ENCODE results near the gene VGLL4.

VGLL4 gene

DNA sequence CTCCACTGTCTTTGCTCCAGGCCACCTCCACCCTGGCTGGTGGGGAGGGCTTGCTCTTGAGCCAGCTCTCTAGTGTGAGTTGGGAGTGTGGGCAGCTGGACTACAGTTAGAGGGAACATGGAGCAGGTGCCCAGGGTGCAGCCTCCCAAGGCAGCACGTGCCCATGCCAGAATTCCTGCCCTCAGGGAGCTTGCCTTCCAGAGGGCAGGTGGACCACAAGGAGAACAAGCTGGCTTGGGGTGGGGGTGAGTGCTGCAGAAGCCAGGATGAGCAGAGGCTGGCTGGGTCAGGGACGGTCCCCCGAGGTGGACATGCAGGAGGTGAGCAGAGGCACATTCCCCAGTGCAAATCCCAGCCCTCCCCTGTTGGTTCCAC is 89.5 kb downstream of the VGLL4 start:
- Histone ChIP-seq H3K36me3 (ENCODE audit: low read length) (peaks cover 5% of the 10 kb centered on the region; the same call in 1 of the 2 replicates), H3K27me3 (ENCODE audit: low read length) (no peaks in the 10 kb centered on the region), H3K9me2 (replicated peaks; ENCODE audit: insufficient read depth, low read length) (no peaks in the 10 kb centered on the region), H3K4me3 (ENCODE audit: insufficient read depth, low read length, poor library complexity, severe bottlenecking) (no peak overlapping the region), H3F3A (ENCODE audit: insufficient read depth) (peaks cover 6% of the 10 kb centered on the region; the same call in 1 of the 2 replicates), H3K4me2 (ENCODE audit: low read depth, low read length, poor library complexity, severe bottlenecking) (no peak overlapping the region), H3K9me3 (ENCODE audit: insufficient read depth, low read length) (no peaks in the 10 kb centered on the region), H3K79me2 (ENCODE audit: insufficient read depth, low read length) (no peaks in the 10 kb centered on the region), H3K9ac (ENCODE audit: low read length) (no peak overlapping the region), H4K20me1 (ENCODE audit: low read depth, low read length) (no peaks in the 10 kb centered on the region), H2AFZ (ENCODE audit: low read depth, low read length, severe bottlenecking) (no peak overlapping the region), H3K27ac (ENCODE audit: low read depth, low read length) (no peak overlapping the region)
- no peak for TF ChIP-seq EZH2phosphoT487 (conservative IDR thresholded peaks at IDR 0.05; ENCODE audit: low read length)
- TF ChIP-seq CTCF (IDR thresholded peaks at IDR 0.05; ENCODE audit: insufficient read depth, low read length, poor library complexity, severe bottlenecking) = no peak

DNA sequence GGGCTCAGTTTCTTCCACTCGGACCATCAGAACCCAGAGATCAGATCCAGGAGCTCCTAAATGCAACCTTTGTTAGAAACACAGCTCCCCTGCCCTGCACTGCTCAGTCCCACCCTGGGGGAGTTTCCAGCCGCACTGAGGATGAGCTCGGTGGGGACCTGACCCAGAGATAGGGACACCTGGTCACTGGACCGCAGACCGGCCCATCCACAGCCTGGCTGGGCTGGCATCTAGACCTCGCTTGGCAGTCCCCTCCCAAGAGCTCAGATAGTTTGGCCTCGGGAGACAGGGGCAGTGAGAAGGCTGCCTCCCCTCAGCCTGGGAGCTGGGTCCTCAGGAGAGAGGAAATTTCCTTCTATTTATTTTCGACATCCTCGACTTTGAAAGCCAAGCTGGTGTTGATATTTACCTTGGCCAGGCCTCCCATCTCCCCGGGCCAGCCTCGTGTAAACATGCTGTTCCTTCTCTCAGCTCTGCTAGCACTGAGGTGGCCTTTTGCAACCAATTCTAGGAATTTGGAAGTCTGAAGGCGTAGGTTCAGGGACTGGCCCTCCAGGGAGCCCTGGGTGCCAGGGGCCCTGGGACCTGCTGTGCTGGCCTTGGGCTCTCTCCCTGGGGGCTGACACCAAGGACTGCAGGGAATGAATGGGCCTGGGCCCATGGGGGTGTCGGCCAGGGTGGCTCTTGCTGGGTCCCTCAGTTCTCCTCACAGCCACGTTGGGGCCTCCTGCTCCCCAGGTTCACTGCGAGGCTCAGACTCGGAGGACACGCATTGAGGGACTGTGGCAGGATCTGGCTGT is 90.1 kb downstream of the VGLL4 start:
- no peaks in the 10 kb centered on the region for H3K9me2 ChIP-seq (replicated peaks; ENCODE audit: insufficient read depth, low read length)
- no peaks in the 10 kb centered on the region for H3K9me3 ChIP-seq (ENCODE audit: insufficient read depth, low read length)
- no peak overlapping the region for H3K9ac ChIP-seq (ENCODE audit: low read length)
- peaks cover 5% of the 10 kb centered on the region; the same call in 1 of the 2 replicates for H3K36me3 ChIP-seq (ENCODE audit: low read length)
- no peaks in the 10 kb centered on the region for H3K79me2 ChIP-seq (ENCODE audit: insufficient read depth, low read length)
- no peaks in the 10 kb centered on the region for H4K20me1 ChIP-seq (ENCODE audit: low read depth, low read length)
- TF ChIP-seq CTCF (IDR thresholded peaks at IDR 0.05; ENCODE audit: insufficient read depth, low read length, poor library complexity, severe bottlenecking) (no peak), EZH2phosphoT487 (conservative IDR thresholded peaks at IDR 0.05; ENCODE audit: low read length) (no peak)
- H3K27me3 ChIP-seq (ENCODE audit: low read length) = no peaks in the 10 kb centered on the region
- no peak overlapping the region for H3K4me2 ChIP-seq (ENCODE audit: low read depth, low read length, poor library complexity, severe bottlenecking)
- H3F3A ChIP-seq (ENCODE audit: insufficient read depth) = peaks cover 11% of the 10 kb centered on the region; the same call in 1 of the 2 replicates
- H3K4me3 ChIP-seq (ENCODE audit: insufficient read depth, low read length, poor library complexity, severe bottlenecking) = no peak overlapping the region
- H2AFZ ChIP-seq (ENCODE audit: low read depth, low read length, severe bottlenecking) = no peak overlapping the region
- no peak overlapping the region for H3K27ac ChIP-seq (ENCODE audit: low read depth, low read length)

GRCh38 chr3:11552289-11553264 is 91.1 kb downstream of the VGLL4 start:
- no peak overlapping the region for H3K4me2 ChIP-seq (ENCODE audit: low read depth, low read length, poor library complexity, severe bottlenecking)
- H3K79me2 ChIP-seq (ENCODE audit: insufficient read depth, low read length) = no peaks in the 10 kb centered on the region
- H3K9me2 ChIP-seq (replicated peaks; ENCODE audit: insufficient read depth, low read length) = no peaks in the 10 kb centered on the region
- TF ChIP-seq EZH2phosphoT487 (conservative IDR thresholded peaks at IDR 0.05; ENCODE audit: low read length) = no peak
- TF ChIP-seq CTCF (IDR thresholded peaks at IDR 0.05; ENCODE audit: insufficient read depth, low read length, poor library complexity, severe bottlenecking) = no peak
- no peaks in the 10 kb centered on the region for H3K9me3 ChIP-seq (ENCODE audit: insufficient read depth, low read length)
- H3K36me3 ChIP-seq (ENCODE audit: low read length) = peaks cover 5% of the 10 kb centered on the region; the same call in 1 of the 2 replicates
- H3K9ac ChIP-seq (ENCODE audit: low read length) = no peak overlapping the region
- peaks cover 11% of the 10 kb centered on the region; the same call in 1 of the 2 replicates for H3F3A ChIP-seq (ENCODE audit: insufficient read depth)
- H3K27me3 ChIP-seq (ENCODE audit: low read length) = no peaks in the 10 kb centered on the region
- no peak overlapping the region for H3K4me3 ChIP-seq (ENCODE audit: insufficient read depth, low read length, poor library complexity, severe bottlenecking)
- H3K27ac ChIP-seq (ENCODE audit: low read depth, low read length) = no peak overlapping the region
- H4K20me1 ChIP-seq (ENCODE audit: low read depth, low read length) = no peaks in the 10 kb centered on the region
- no peak overlapping the region for H2AFZ ChIP-seq (ENCODE audit: low read depth, low read length, severe bottlenecking)
